Measurements from ENCODE around the gene RPS14. TPM values are rescaled to one million over a fixed set of nuclear protein-coding genes. Genes with fewer than 3 reads are reported as not detected.

Gene RPS14
- total RNA-seq, 1 experiment from 2014 or later, result 1,789 TPM

DNA sequence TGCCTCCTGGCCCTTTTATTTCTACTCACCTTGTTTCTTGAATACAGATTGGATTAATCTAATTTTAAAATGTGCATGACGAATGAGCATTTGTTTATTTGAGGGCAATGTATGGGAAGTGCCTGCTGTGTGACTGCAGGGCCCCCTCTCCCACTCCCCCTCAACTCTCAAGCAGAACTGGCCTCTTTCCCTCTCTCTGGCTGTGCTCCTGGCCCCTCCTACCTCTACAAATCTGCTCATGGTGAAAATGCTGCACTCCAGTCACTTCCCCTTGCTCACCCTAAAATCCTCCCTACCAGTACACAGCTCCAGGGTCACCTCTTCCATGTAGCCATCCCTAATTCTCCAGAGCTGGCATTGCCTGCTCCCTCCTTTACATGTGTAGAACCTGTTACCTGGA is 41.2 kb upstream of the RPS14 start:
- Histone ChIP-seq H3K27me3 (replicated peaks; ENCODE audit: insufficient read depth, low read depth, low read length, poor library complexity) (no peaks in the 10 kb centered on the region), H3K4me3 (ENCODE audit: low read depth, low read length, poor library complexity, severe bottlenecking) (no peak overlapping the region), H3K27ac (ENCODE audit: low read depth, low read length, poor library complexity, severe bottlenecking) (peak overlapping the region; percentile 46), H3K36me3 (ENCODE audit: insufficient read depth, low read length, poor library complexity, severe bottlenecking) (no peaks in the 10 kb centered on the region), H3K4me1 (ENCODE audit: insufficient read depth, low read length, poor library complexity, severe bottlenecking) (peaks cover 40% of the 10 kb centered on the region), H3K9me3 (ENCODE audit: low read depth, low read length, poor library complexity, severe bottlenecking) (no peaks in the 10 kb centered on the region)
- CTCF ChIA-PET, result no interaction called here
- intact Hi-C loops (cut with micrococcal nuclease; ENCODE audit: unreplicated experiment), result no loop called here
- DNase-seq (ENCODE audit: low spot score), result peak; percentile 63
- TF ChIP-seq, protein P1, sequence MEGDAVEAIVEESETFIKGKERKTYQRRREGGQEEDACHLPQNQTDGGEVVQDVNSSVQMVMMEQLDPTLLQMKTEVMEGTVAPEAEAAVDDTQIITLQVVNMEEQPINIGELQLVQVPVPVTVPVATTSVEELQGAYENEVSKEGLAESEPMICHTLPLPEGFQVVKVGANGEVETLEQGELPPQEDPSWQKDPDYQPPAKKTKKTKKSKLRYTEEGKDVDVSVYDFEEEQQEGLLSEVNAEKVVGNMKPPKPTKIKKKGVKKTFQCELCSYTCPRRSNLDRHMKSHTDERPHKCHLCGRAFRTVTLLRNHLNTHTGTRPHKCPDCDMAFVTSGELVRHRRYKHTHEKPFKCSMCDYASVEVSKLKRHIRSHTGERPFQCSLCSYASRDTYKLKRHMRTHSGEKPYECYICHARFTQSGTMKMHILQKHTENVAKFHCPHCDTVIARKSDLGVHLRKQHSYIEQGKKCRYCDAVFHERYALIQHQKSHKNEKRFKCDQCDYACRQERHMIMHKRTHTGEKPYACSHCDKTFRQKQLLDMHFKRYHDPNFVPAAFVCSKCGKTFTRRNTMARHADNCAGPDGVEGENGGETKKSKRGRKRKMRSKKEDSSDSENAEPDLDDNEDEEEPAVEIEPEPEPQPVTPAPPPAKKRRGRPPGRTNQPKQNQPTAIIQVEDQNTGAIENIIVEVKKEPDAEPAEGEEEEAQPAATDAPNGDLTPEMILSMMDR (conservative IDR thresholded peaks at IDR 0.05; ENCODE audit: low read depth, low read length), result no peak
- no peak for TF ChIP-seq EZH2 (IDR thresholded peaks at IDR 0.05; ENCODE audit: borderline replicate concordance, low read depth, low read length, poor library complexity, severe bottlenecking)
- POLR2A ChIA-PET (ENCODE audit: low non-redundant PET), result no interaction called here
- no TSS peak for BruUV-seq (replicated peaks)

DNA sequence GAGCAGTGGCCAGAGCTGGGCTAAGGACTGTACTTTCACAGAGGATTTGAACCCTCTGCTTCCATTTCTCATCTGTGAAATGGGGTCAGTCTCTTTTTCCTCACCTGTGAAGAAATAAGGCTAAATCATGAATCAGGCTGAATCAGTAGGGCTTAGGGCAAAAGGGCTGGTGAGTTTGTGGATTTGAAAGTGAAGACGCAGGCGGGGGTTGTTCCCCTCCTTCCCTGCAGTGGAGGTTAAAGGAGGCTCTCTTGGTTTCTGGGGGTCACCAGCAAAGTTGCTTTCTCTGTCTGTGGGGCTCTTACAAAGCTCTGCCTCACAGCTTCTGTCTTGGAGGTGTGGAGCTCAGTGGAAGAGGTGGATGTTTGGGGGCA is 40.7 kb upstream of the RPS14 start:
- ChIA-PET POLR2A (ENCODE audit: low non-redundant PET) (no interaction called here), CTCF (no interaction called here)
- H3K27me3 ChIP-seq (replicated peaks; ENCODE audit: insufficient read depth, low read depth, low read length, poor library complexity), result no peaks in the 10 kb centered on the region
- no peaks in the 10 kb centered on the region for H3K36me3 ChIP-seq (ENCODE audit: insufficient read depth, low read length, poor library complexity, severe bottlenecking)
- DNase-seq (ENCODE audit: low spot score), result no peak
- intact Hi-C loops (cut with micrococcal nuclease; ENCODE audit: unreplicated experiment), result no loop called here
- peak overlapping the region; percentile 46 for H3K27ac ChIP-seq (ENCODE audit: low read depth, low read length, poor library complexity, severe bottlenecking)
- no peaks in the 10 kb centered on the region for H3K9me3 ChIP-seq (ENCODE audit: low read depth, low read length, poor library complexity, severe bottlenecking)
- TF ChIP-seq, protein P1 (conservative IDR thresholded peaks at IDR 0.05; ENCODE audit: low read depth, low read length), result no peak
- no peak for TF ChIP-seq EZH2 (IDR thresholded peaks at IDR 0.05; ENCODE audit: borderline replicate concordance, low read depth, low read length, poor library complexity, severe bottlenecking)
- no peak overlapping the region for H3K4me3 ChIP-seq (ENCODE audit: low read depth, low read length, poor library complexity, severe bottlenecking)
- H3K4me1 ChIP-seq (ENCODE audit: insufficient read depth, low read length, poor library complexity, severe bottlenecking), result peaks cover 40% of the 10 kb centered on the region
- no TSS peak for BruUV-seq (replicated peaks)

DNA sequence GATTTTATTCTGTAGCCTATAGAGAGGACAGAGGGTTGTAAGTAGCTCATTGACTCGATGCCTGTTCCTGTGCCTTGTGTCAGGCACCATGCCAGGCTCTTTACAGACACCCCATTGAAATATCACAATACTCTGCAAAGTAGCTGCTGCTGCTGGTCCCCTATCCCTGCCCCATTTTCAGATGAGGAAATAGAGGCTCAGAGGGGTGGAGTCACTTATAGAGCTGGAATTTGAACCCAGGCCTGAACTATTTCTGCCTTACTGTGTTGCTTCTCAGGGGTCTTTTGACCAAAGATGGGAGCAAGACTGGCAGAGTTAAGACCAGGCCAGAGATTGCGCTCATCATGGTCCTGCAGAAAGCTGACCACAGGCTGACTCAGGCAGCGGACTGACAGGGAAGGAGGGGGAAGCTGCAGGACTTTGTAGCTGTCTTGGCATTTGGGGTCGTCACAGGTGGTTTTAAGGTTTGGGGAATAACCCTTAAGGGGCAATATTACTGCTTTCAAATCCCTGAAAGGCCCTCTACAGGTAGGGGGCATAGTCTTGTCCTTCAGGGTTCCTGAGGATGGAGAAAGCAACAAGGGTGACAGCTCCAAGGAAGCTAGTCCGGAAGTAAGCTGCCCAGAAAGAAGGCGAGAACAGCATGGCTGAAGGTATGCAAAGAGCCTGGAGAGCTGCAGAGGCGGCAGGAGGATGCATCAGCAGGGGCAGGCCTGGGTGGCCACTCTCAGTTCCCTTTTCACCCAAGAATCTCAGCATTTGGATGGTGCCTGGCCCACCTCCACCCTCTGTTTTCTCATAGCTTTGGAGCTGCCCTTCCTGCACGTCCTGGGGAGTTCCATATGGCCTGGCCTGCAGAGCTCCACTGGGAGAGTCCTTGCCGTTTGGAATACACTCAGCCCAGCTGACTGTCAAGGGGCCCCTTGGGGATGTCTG is 40.1 kb upstream of the RPS14 start:
- Histone ChIP-seq H3K27ac (ENCODE audit: low read depth, low read length, poor library complexity, severe bottlenecking) (peak overlapping the region; percentile 46), H3K36me3 (ENCODE audit: insufficient read depth, low read length, poor library complexity, severe bottlenecking) (no peaks in the 10 kb centered on the region), H3K9me3 (ENCODE audit: low read depth, low read length, poor library complexity, severe bottlenecking) (no peaks in the 10 kb centered on the region), H3K27me3 (replicated peaks; ENCODE audit: insufficient read depth, low read depth, low read length, poor library complexity) (no peaks in the 10 kb centered on the region), H3K4me3 (ENCODE audit: low read depth, low read length, poor library complexity, severe bottlenecking) (no peak overlapping the region), H3K4me1 (ENCODE audit: insufficient read depth, low read length, poor library complexity, severe bottlenecking) (peaks cover 40% of the 10 kb centered on the region)
- POLR2A ChIA-PET (ENCODE audit: low non-redundant PET), result no interaction called here
- intact Hi-C loops (cut with micrococcal nuclease; ENCODE audit: unreplicated experiment), result loop anchor here (5.0 kb wide), 1 partner anchor 33 kb away; no protein-coding TSS in a partner anchor
- TF ChIP-seq, protein P1 (conservative IDR thresholded peaks at IDR 0.05; ENCODE audit: low read depth, low read length), result no peak
- no peak for TF ChIP-seq EZH2 (IDR thresholded peaks at IDR 0.05; ENCODE audit: borderline replicate concordance, low read depth, low read length, poor library complexity, severe bottlenecking)
- CTCF ChIA-PET, result interaction anchor here (0.5 kb wide), 1 partner anchor 14 kb away, joined by 3 read pairs; no protein-coding TSS in a partner anchor
- DNase-seq (ENCODE audit: low spot score), result no peak
- no TSS peak for BruUV-seq (replicated peaks)
